NT2/D1 (cell line): ENCODE data around the gene EXOC3L2.

Source experiments
- YY1 ChIP-seq: IDR thresholded peaks from 2 replicates; pipeline ENCODE4 v1.6.1; 2011; ENCODE audit not compliant: insufficient read length, insufficient read depth
- ZNF274 ChIP-seq: IDR thresholded peaks from 2 replicates; pipeline ENCODE4 v1.6.1; 2011; ENCODE audit warnings: mild to moderate bottlenecking, low read depth, low read length

DNA sequence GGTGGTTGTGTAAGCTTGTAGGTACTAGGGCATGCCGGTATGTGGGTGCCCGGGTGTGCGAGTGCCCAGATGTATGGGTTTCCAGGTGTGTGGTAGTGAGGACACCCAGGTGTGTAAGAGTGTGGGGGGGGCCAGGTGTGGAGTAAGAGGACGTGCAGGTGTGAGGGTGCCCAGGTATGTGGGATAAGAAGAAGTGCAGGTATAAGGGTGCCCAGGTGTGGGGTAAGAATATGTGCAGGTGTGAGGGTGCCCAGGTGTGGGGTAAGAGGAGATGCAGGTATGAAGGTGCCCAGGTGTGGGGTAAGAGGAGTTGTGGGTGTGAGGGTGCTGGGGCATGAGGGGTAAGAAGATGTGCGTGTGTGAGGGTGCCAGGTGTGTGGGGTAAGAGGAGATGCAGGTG, 20.2 kb upstream of the EXOC3L2 start:
- no peak for TF ChIP-seq YY1
- no peak for TF ChIP-seq ZNF274
